NCI-H748 (cell line): ENCODE data around the gene NDST3.
A peak's percentile ranks its signal among the peaks of the same experiment; 100 is the strongest.

Source experiments
- DNase-seq: peaks from one replicate; lab custom pipeline; 2025; ENCODE audit not compliant: unreplicated experiment; lab: John Stamatoyannopoulos, UW

NDST3 gene

DNA sequence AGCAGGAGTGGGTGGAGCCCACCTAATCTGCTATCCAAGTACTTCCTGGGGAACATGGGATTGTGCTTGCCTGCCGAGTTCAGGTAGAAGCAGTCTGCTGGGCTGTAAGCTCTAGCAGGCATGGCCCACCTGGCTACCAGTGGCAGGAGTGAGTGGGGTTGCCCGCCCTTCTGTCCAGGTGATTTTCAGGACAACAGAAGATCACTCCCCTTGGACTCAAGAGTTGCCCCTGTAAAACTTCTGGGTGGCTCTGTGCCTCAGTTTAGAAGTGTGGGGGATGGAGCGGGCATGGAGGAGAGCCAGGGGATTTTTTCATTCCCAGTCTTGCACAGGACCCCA, 43.5 kb downstream of the NDST3 start:
- no peak for DNase-seq

DNA sequence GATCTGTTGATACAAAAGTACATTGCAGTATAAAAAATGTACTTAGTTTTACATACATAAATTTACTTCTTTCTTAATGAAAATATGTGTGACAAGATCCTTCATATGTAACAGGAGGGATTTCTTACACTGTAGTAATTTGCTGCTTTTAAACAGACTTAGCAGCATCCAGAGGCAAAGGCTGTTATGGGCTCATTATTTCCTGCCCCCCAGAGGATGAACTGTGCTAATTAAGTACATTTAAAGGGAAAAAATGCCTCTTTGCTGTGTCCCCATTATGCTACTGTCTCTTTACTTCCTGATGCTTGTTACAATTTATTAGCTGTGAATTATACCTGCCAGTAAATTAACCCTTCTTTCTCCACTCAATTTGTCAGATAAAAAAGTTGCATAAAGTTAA, 47.1 kb downstream of the NDST3 start:
- no peak for DNase-seq

- DNase-seq, result no peak
These were observed 47.9 kb downstream of the NDST3 start for GRCh38 chr4:118082182-118082581.

- DNase-seq, result no peak
These were observed 51.4 kb downstream of the NDST3 start for GRCh38 chr4:118085700-118086099.

DNA sequence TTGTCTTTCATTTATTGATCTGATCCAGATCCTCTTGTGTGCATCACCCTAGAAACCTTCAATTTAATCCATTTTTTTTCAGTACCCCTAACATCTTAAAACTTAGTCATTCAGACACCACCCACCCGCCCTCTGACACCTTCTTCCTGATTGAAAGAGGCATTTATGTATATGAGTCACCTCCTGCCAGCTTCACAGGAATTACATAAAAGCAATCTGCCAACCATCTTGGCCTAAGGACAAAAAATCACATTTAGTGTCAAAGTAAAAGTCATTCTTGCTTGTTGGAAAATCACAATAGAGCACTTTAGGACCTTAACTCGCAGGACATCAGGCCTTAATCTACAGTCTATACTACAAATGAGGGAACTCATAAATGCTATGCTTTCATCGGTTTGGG, 52.1 kb downstream of the NDST3 start:
- DNase-seq, result no peak

DNA sequence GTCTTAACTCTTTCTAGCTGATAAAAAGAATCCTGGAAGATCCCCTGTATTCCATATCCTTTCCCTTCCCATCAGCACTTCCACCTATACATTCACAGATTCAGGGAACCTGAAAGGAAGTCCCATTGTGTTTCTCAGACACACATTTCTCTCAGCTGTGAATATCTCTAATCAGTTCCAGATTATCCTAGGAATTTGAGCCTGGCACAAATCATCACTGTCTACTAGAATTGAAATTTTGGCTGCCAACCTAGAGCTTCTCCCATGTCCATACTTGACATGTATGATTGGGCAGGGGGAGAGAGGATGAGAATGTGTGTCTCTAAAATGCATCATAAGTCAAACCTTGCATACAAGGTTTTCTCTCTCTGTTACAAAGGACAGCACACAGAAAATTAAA, 53.1 kb downstream of the NDST3 start:
- DNase-seq, result no peak

GRCh38 chr4:118099106-118099505, 64.8 kb downstream of the NDST3 start:
- no peak for DNase-seq

DNA sequence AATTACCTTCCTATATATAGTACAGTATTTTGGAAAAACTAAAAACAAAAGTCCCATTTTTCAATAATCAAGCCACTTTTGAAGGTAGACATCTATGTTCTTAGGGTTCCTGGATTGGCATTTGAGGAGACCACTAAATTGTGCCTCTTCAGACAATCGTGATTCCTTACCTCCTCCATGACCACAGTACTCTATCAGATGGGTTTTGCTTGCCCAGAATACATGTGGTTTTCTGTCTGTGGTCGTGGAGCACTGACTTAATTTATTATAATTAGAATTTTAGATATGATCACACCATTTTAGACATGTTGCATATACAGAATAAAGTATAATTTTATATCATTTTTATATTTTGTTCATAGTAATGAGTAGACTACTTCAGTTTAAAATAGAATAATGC, 67.9 kb downstream of the NDST3 start:
- DNase-seq, result no peak

DNA sequence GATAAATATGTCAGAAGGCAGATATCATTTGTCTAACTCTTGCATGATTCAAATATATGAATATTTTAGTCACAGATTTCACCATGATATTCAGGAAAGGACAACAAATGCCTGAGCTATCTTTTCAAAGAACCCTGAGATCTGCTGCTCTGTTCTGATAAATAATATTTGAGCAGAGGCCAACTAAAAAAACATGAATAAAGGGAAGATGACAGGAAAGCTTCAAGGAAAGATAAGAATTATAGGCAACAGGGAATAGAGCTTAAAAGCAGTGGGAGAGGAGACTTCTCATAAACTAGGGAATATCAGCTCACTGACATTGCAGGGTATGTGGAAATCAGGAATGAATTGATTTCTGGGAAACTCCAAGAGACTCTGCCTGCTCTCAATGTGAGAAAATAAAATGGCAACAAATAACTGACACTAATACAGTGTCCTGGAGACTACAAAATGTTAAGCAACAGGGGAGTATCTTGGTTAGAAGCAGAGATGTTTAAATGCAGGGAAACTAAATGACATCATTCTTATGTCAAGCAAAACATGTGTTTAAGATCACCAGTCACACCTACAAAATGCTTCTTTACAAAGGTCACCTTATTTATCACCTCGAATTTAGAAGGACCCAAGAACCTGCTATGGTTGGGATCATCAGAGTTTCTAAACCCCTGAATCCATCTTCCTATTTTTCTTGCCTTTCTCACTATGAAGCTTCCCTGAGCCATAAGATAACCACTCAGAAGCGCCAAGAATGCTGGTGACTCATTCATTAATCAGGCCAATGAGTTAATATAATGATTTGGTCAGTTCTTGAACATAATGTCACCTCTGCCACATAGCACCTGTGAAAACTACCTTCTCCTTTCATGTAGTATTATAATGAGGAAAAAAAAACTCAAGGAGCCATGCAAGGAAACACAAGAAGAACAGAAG, 78.1 kb downstream of the NDST3 start:
- DNase-seq, result no peak

- DNase-seq, result no peak
These were observed 78.9 kb downstream of the NDST3 start for GRCh38 chr4:118113220-118113619.

DNA sequence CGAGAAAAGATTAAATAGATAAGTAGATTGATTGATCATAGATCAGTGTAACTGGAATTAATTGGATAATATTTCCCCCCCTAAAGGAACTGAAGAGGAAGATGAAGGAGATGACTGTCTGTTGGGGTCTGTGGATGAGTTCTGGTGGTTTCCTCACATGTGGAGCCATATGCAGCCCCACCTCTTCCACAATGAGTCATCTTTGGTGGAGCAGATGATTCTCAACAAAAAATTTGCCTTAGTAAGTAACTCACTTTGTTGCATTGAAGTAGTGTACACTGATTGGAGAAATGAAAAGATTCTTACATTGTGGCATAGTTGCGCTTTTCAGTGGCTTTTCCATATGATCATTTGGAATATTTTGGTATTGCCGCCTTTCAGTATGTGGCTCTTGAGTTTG, 80.4 kb downstream of the NDST3 start:
- no peak for DNase-seq

DNA sequence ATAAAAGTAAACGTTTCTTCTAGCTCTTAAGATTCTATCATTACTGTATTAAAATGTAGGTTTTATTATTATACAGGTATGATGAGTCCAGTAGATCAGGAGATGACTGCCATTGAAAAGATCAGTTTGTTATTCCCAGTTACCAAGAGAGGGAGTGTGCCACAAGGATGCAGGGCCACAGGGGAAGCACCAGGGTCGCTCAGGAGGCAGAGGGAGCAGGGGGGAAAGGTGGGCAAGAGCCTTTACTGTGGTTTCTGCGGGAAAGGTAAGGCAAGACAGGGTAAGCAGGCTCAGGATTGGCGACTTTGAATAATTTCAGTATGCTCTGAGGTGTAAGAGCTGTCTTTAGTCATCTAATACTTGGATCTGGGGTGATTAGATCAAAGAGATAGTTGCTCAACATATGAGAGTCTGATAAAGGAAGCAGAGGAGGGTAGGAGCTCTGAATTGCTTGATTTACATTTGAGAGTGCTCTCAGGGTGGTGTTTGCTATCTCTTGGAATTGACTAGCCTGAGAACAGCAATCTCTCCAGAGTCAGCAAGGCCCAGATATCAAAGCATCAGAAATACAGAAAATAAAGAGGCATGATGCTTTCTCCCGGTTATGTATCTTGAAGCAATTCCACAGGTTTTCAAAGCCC, 86.0 kb downstream of the NDST3 start:
- no peak for DNase-seq

GRCh38 chr4:118124997-118125396, 90.7 kb downstream of the NDST3 start:
- DNase-seq, result no peak

- no peak for DNase-seq
These were observed 105.0 kb downstream of the NDST3 start for GRCh38 chr4:118139241-118139640.

DNA sequence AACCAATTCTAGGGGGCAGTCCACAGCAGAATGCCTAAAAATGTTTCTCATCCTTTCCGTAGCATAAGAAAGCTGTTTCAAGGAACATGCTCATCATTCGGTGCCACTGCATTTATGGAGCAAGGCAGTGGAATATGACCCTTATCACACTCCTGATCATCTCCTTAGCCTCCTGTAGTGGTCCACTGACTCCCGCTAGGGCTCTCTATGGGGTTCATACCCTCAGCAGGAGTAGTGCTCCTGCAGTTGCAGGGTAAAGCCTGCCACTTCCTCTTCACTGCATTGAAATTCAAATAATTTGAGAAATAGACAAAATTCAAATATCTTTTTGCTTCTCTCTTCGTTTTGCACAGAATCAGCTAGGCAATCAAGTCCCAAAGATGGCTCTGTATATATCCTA, 107.0 kb downstream of the NDST3 start:
- no peak for DNase-seq

DNA sequence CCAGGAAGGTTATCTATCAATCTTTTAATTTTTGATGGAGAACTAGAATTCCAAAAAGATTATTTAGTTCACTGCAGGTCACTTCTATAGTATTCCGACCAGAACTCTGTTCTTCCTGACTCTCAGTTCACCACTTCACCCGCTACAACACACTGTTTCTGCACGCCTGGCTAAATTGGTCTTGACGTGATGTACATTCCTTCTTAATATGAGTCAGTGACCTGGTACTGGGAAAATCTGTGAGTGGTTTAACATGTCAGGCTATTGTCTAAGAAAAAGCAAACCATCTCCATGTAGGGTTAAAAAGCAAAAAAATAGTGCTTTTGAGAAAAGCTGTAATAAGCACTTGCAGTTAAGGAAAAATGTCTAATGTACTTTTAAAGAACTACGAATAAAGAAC, 120.4 kb downstream of the NDST3 start:
- DNase-seq, result no peak

- DNase-seq, result no peak
These were observed 121.2 kb downstream of the NDST3 start for GRCh38 chr4:118155516-118155915.

- DNase-seq, result no peak
These were observed 124.6 kb downstream of the NDST3 start for GRCh38 chr4:118158763-118159375.

DNA sequence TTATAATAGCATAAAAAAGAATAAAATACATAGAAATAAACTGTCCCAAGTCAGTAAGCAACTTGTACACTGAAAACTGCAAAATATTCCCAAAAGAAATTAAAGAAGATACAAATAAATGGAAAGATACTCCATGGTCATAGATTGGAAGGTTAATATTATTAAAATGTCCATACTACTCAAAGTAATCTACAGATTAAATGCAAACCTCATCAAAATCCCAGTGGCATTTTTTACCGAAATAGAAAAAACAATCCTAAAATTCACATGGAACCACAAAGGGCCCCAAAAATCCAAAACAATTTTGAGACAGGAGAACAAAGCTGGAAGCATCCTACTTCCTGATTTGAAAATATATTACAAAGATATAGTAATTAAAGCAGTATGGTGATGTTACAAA, 133.0 kb downstream of the NDST3 start:
- DNase-seq, result no peak

GRCh38 chr4:118171381-118171780, 137.1 kb downstream of the NDST3 start:
- DNase-seq, result peak; percentile 38

GRCh38 chr4:118173126-118173525, 138.8 kb downstream of the NDST3 start:
- no peak for DNase-seq
